HepG2 (cell line): ENCODE results near the gene HAUS7. TPM values are rescaled to one million over a fixed set of nuclear protein-coding genes. Genes with fewer than 3 reads are reported as not detected.

Experiments
- ARHGAP35 ChIP-seq: sonication (generic); formaldehyde crosslinking; IDR thresholded peaks from 2 replicates; pipeline ENCODE4 v1.9.0; 2022; ENCODE audit warnings: mild to moderate bottlenecking, inconsistent platforms, moderate library complexity, missing genetic modification reagents, borderline replicate concordance
- ATF7 ChIP-seq, 2 experiments: fragments of 450-650 bp in 1 of 2; sonication (generic) in 1 of 2; formaldehyde crosslinking in 1 of 2; IDR thresholded peaks; 2 replicates each; pipeline versions ENCODE4 v1.4.0 to v1.6.1; 2016 to 2020; ENCODE audit warnings: antibody characterized with exemption in 1 of 2, mild to moderate bottlenecking in 1 of 2, missing genetic modification reagents in 1 of 2
- ATF7-NPFF ChIP-seq: sonication (generic); formaldehyde crosslinking; IDR thresholded peaks from 2 replicates; pipeline ENCODE4 v1.8.1; 2023; ENCODE audit warnings: mild to moderate bottlenecking, low read depth, missing genetic modification reagents, moderate library complexity
- CAMTA2 ChIP-seq: sonication (generic); formaldehyde crosslinking; IDR thresholded peaks from 2 replicates; pipeline ENCODE4 v1.4.0; 2020; ENCODE audit warnings: mild to moderate bottlenecking, missing genetic modification reagents, borderline replicate concordance
- FOSL2 ChIP-seq: sonication (generic); formaldehyde crosslinking; IDR thresholded peaks from 2 replicates; pipeline ENCODE4 v1.4.0; 2020; ENCODE audit warnings: missing genetic modification reagents
- FOXA1 ChIP-seq, 2 experiments: fragments of 450-650 bp in 1 of 2; sonication (generic) in 1 of 2; formaldehyde crosslinking in 1 of 2; IDR thresholded peaks; 2 replicates each; pipeline versions ENCODE4 v1.4.0 to v1.6.1; 2016 to 2020; ENCODE audit warnings: missing genetic modification reagents in 1 of 2
- MEIS2 ChIP-seq: sonication (generic); formaldehyde crosslinking; IDR thresholded peaks from 2 replicates; pipeline ENCODE4 v1.9.0; 2021; ENCODE audit warnings: mild to moderate bottlenecking, missing genetic modification reagents
- SNRNP70 ChIP-seq: fragments of 200-400 bp; formaldehyde crosslinking; IDR thresholded peaks from 2 replicates; pipeline ENCODE4 v1.6.1; 2017; ENCODE audit warnings: mild to moderate bottlenecking, low read depth, low read length, moderate library complexity
- ZBTB26 ChIP-seq: IDR thresholded peaks from 2 replicates; pipeline ENCODE4 v1.6.1; 2016; ENCODE audit warnings: missing compliant biosample characterization, missing genetic modification reagents, borderline replicate concordance
- ZBTB3 ChIP-seq: sonication (generic); formaldehyde crosslinking; IDR thresholded peaks from 2 replicates; pipeline ENCODE4 v1.4.0; 2020; ENCODE audit warnings: low read depth, mild to moderate bottlenecking, moderate library complexity, missing genetic modification reagents, borderline replicate concordance
- ZIK1 ChIP-seq: sonication (generic); formaldehyde crosslinking; IDR thresholded peaks from 2 replicates; pipeline ENCODE4 v1.5.0; 2020; ENCODE audit warnings: mild to moderate bottlenecking, low read depth, missing genetic modification reagents, borderline replicate concordance
- ZNF207 ChIP-seq: fragments of 450-650 bp; IDR thresholded peaks from 2 replicates; pipeline ENCODE4 v1.6.1; 2016; ENCODE audit warnings: antibody characterized with exemption, borderline replicate concordance
- ZNF577 ChIP-seq: sonication (generic); formaldehyde crosslinking; IDR thresholded peaks from 2 replicates; pipeline ENCODE4 v1.4.0; 2020; ENCODE audit warnings: mild to moderate bottlenecking, low read depth, missing genetic modification reagents, borderline replicate concordance
- ZNF703 ChIP-seq: sonication (generic); formaldehyde crosslinking; IDR thresholded peaks from 2 replicates; pipeline ENCODE4 v1.5.1; 2020; ENCODE audit warnings: missing genetic modification reagents, mild to moderate bottlenecking, moderate library complexity, borderline replicate concordance
- ZNF740 ChIP-seq: sonication (generic); formaldehyde crosslinking; IDR thresholded peaks from 2 replicates; pipeline ENCODE4 v1.4.0; 2020; ENCODE audit warnings: missing genetic modification reagents
- ZNF766 ChIP-seq: sonication (generic); formaldehyde crosslinking; IDR thresholded peaks from 2 replicates; pipeline ENCODE4 v1.5.0; 2020; ENCODE audit warnings: missing genetic modification reagents, borderline replicate concordance
- ZNF792 ChIP-seq: IDR thresholded peaks from 2 replicates; pipeline ENCODE4 v1.6.1; 2016
- ZNF839 ChIP-seq: sonication (generic); formaldehyde crosslinking; IDR thresholded peaks from 2 replicates; pipeline ENCODE4 v1.4.0; 2020; ENCODE audit warnings: missing genetic modification reagents, mild to moderate bottlenecking, borderline replicate concordance
- ZNF841 ChIP-seq: sonication (generic); formaldehyde crosslinking; IDR thresholded peaks from 2 replicates; pipeline ENCODE4 v1.8.1; 2023; ENCODE audit warnings: missing genetic modification reagents, borderline replicate concordance
- ZNF891 ChIP-seq: sonication (generic); formaldehyde crosslinking; IDR thresholded peaks from 2 replicates; pipeline ENCODE4 v1.5.0; 2020; ENCODE audit warnings: mild to moderate bottlenecking, missing genetic modification reagents
- polyA plus RNA-seq, 8 experiments: library from polyadenylated mRNA; depleted of rRNA in 3 of 8; stranded (reverse) in 7 of 8; unstranded in 1 of 8; fragments of >200 nt; fragmentation: Illumina TruSeq in 4 of 8; extraction: Trizol in 4 of 8; gene quantifications; 2 replicates each; pipeline versions ENCODE4 v1.2.1 to v1.2.3, GENCODE V29; 2011 to 2016; ENCODE audit warnings: low read depth in 4 of 8, missing spikeins in 1 of 8, mixed read lengths in 1 of 8; ENCODE audit not compliant: insufficient read depth in 1 of 8
- total RNA-seq, 5 experiments: library from RNA; depleted of rRNA; stranded (reverse); fragments of >200 nt; fragmentation: Illumina TruSeq; extraction: Trizol; gene quantifications; 2 replicates each; pipeline ENCODE4 v1.2.3, GENCODE V29; 2016; ENCODE audit warnings: low read depth in 1 of 5
- TF ChIP-seq, protein P1 (sequence below): sonication (generic); formaldehyde crosslinking; IDR thresholded peaks from 2 replicates; pipeline ENCODE4 v1.5.0; 2020; ENCODE audit warnings: missing genetic modification reagents, mild to moderate bottlenecking, borderline replicate concordance
- TF ChIP-seq, protein P2 (sequence below): sonication (generic); formaldehyde crosslinking; IDR thresholded peaks from 2 replicates; pipeline ENCODE4 v1.4.0; 2020; ENCODE audit warnings: missing genetic modification reagents, mild to moderate bottlenecking, borderline replicate concordance

HAUS7 gene
- total and polyA plus RNA-seq, 2 of the 13 experiments (the other 11 are each of a cell fraction or from before 2014, with no cell fraction given): 10.9 to 42.4 TPM

GRCh38 chrX:153409414-153410101 is 60.8 kb downstream of the HAUS7 start (continued):
- TF ChIP-seq ATF7 (IDR thresholded peaks at IDR 0.05) (no peak), ATF7 (CRISPR knock-in tag; IDR thresholded peaks at IDR 0.05) (no peak), ARHGAP35 (CRISPR knock-in tag) (0 out of 2 replicates have a peak, but pooled peaks have one; percentile 19), ZNF766 (CRISPR knock-in tag) (no peak), ZNF577 (CRISPR knock-in tag) (no peak), MEIS2 (CRISPR knock-in tag) (no peak), ZNF792 (CRISPR knock-in tag) (no peak), ZNF740 (CRISPR knock-in tag) (no peak), ZIK1 (no peak), ATF7-NPFF (no peak), ZNF839 (CRISPR knock-in tag) (no peak), FOSL2 (CRISPR knock-in tag) (0 out of 2 replicates have a peak, but pooled peaks have one; percentile 7), FOXA1 (IDR thresholded peaks at IDR 0.05) (no peak), FOXA1 (CRISPR knock-in tag; IDR thresholded peaks at IDR 0.05) (peak; percentile 60; the same call in 1 of the 2 replicates), ZBTB26 (CRISPR knock-in tag) (peak; percentile 95), ZNF207 (no peak), SNRNP70 (no peak), CAMTA2 (CRISPR knock-in tag) (no peak), ZBTB3 (CRISPR knock-in tag) (no peak), ZNF841 (CRISPR knock-in tag) (no peak), ZNF703 (CRISPR knock-in tag) (no peak), ZNF891 (no peak)
- TF ChIP-seq, protein P1, sequence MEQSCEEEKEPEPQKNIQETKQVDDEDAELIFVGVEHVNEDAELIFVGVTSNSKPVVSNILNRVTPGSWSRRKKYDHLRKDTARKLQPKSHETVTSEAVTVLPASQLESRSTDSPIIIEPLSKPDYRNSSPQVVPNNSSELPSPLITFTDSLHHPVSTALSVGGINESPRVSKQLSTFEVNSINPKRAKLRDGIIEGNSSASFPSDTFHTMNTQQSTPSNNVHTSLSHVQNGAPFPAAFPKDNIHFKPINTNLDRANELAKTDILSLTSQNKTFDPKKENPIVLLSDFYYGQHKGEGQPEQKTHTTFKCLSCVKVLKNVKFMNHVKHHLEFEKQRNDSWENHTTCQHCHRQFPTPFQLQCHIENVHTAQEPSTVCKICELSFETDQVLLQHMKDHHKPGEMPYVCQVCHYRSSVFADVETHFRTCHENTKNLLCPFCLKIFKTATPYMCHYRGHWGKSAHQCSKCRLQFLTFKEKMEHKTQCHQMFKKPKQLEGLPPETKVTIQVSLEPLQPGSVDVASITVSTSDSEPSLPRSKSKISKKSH (CRISPR knock-in tag): no peak
- TF ChIP-seq, protein P2, sequence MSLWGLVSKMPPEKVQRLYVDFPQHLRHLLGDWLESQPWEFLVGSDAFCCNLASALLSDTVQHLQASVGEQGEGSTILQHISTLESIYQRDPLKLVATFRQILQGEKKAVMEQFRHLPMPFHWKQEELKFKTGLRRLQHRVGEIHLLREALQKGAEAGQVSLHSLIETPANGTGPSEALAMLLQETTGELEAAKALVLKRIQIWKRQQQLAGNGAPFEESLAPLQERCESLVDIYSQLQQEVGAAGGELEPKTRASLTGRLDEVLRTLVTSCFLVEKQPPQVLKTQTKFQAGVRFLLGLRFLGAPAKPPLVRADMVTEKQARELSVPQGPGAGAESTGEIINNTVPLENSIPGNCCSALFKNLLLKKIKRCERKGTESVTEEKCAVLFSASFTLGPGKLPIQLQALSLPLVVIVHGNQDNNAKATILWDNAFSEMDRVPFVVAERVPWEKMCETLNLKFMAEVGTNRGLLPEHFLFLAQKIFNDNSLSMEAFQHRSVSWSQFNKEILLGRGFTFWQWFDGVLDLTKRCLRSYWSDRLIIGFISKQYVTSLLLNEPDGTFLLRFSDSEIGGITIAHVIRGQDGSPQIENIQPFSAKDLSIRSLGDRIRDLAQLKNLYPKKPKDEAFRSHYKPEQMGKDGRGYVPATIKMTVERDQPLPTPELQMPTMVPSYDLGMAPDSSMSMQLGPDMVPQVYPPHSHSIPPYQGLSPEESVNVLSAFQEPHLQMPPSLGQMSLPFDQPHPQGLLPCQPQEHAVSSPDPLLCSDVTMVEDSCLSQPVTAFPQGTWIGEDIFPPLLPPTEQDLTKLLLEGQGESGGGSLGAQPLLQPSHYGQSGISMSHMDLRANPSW: no peak
